ENCODE results near the gene BLTP1.

Gene BLTP1

GRCh38 chr4:122171323-122171722, 19.2 kb downstream of the BLTP1 start:
- no peak for DNase-seq (ENCODE audit: low read depth in 3 of 3, low spot score in 1 of 3)

DNA sequence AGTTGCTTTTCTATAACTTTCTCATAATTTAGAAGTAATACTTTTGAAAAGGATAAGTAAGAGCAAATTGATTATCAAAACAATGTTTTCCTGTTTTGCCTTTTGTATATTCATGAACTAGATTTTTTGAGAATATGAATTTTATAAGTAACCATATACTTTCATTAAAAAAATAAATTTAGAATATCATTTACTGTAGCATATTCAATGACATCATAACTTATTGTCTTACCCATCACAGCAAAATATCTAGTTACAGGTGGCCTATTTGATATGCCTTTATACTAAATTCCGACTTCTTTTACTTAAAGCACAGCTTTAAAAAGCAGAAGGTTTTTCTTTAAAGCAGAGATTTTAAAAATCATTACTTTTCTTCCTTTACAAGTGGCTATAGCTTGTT, 20.1 kb downstream of the BLTP1 start:
- DNase-seq (ENCODE audit: low read depth in 3 of 3, low spot score in 1 of 3) = no peak

- no peak for DNase-seq (ENCODE audit: low read depth in 3 of 3, low spot score in 1 of 3)
Measured at GRCh38 chr4:122178961-122179360, 26.8 kb downstream of the BLTP1 start.

GRCh38 chr4:122195718-122196117, 43.6 kb downstream of the BLTP1 start:
- no peak for DNase-seq (ENCODE audit: low read depth in 3 of 3, low spot score in 1 of 3)
